ENCODE data around the gene SLC1A4. TPM values are rescaled to one million over a fixed set of nuclear protein-coding genes. Genes with fewer than 3 reads are reported as not detected.
"Not testable (repeated sequence)": the region's sequence is repeated elsewhere in the genome, so short reads cannot be mapped to it uniquely, and the experiment has no call there.

The SLC1A4 gene
- total RNA-seq, 1 donor from 2014 or later = 35.4 TPM

GRCh38 chr2:65019675-65020195 lies 30.5 kb downstream of the SLC1A4 start:
- H3K9me3 Mint-ChIP-seq = no peaks in the 10 kb centered on the region
- DNase-seq = no peak
- no peak for TF ChIP-seq CTCF (IDR thresholded peaks at IDR 0.05)
- CTCF ChIA-PET = interaction anchor here (0.9 to 1.7 kb wide), 5 partner anchors 12 to 45 kb away, joined by 3 to 4 read pairs (median 3); no protein-coding TSS in a partner anchor
- intact Hi-C loops (cut with micrococcal nuclease) = no loop called here
- H3K4me1 Mint-ChIP-seq = peaks cover 48% of the 10 kb centered on the region
- no peak overlapping the region for H3K4me3 Mint-ChIP-seq
- no peak overlapping the region for H3K27ac Mint-ChIP-seq
- no peak for ATAC-seq (ENCODE audit: low read depth)
- H3K36me3 Mint-ChIP-seq (ENCODE audit: low read depth) = peaks cover 81% of the 10 kb centered on the region
- POLR2A ChIA-PET = interaction anchor here (1.6 kb wide), 1 partner anchor 11 kb away, joined by 4 read pairs; no protein-coding TSS in a partner anchor
- no peaks in the 10 kb centered on the region for H3K27me3 Mint-ChIP-seq

- POLR2A ChIA-PET = interaction anchor here (1.6 kb wide), 1 partner anchor 11 kb away, joined by 4 read pairs; no protein-coding TSS in a partner anchor
- H3K9me3 Mint-ChIP-seq = not testable (repeated sequence)
These were observed 31.1 kb downstream of the SLC1A4 start for GRCh38 chr2:65020251-65020650.

GRCh38 chr2:65020943-65021528 lies 31.8 kb downstream of the SLC1A4 start:
- ChIA-PET POLR2A (interaction anchor here (1.5 kb wide), 1 partner anchor 103 kb away, joined by 3 read pairs; no protein-coding TSS in a partner anchor), CTCF (no interaction called here)
- intact Hi-C loops (cut with micrococcal nuclease) = no loop called here
- Mint-ChIP-seq H3K4me1 (peaks cover 51% of the 10 kb centered on the region), H3K27me3 (no peaks in the 10 kb centered on the region), H3K27ac (no peak overlapping the region), H3K4me3 (no peak overlapping the region), H3K36me3 (ENCODE audit: low read depth) (peaks cover 75% of the 10 kb centered on the region), H3K9me3 (no peaks in the 10 kb centered on the region)
- ATAC-seq (ENCODE audit: low read depth) (no peak), DNase-seq (no peak)
- no peak for TF ChIP-seq CTCF (IDR thresholded peaks at IDR 0.05)

More at GRCh38 chr2:65020251-65020650, 31.1 kb downstream of the SLC1A4 start:
- H3K4me3 Mint-ChIP-seq; H3K27ac Mint-ChIP-seq; DNase-seq; H3K27me3 Mint-ChIP-seq; ATAC-seq (ENCODE audit: low read depth); intact Hi-C loops (cut with micrococcal nuclease): not testable (repeated sequence)
- CTCF ChIA-PET = interaction anchor here (0.9 to 1.7 kb wide), 4 partner anchors 12 to 45 kb away, joined by 3 to 4 read pairs (median 3); no protein-coding TSS in a partner anchor
- H3K4me1 Mint-ChIP-seq = peaks cover 44% of the 10 kb centered on the region
- H3K36me3 Mint-ChIP-seq (ENCODE audit: low read depth) = peaks cover 77% of the 10 kb centered on the region

- H3K4me1 Mint-ChIP-seq = peaks cover 53% of the 10 kb centered on the region
- DNase-seq = no peak
- CTCF ChIA-PET = no interaction called here
- H3K27ac Mint-ChIP-seq = no peak overlapping the region
- H3K9me3 Mint-ChIP-seq = no peaks in the 10 kb centered on the region
- H3K4me3 Mint-ChIP-seq = no peak overlapping the region
- no peak for TF ChIP-seq CTCF (IDR thresholded peaks at IDR 0.05)
- POLR2A ChIA-PET = interaction anchor here (1.5 kb wide), 1 partner anchor 104 kb away, joined by 3 read pairs; no protein-coding TSS in a partner anchor
- no peak for ATAC-seq (ENCODE audit: low read depth)
- intact Hi-C loops (cut with micrococcal nuclease) = no loop called here
- H3K36me3 Mint-ChIP-seq (ENCODE audit: low read depth) = peaks cover 68% of the 10 kb centered on the region
- no peaks in the 10 kb centered on the region for H3K27me3 Mint-ChIP-seq
These were observed 32.5 kb downstream of the SLC1A4 start for GRCh38 chr2:65021709-65022108.

- Mint-ChIP-seq H3K4me3 (no peak overlapping the region), H3K4me1 (peaks cover 53% of the 10 kb centered on the region), H3K27me3 (no peaks in the 10 kb centered on the region), H3K9me3 (no peaks in the 10 kb centered on the region), H3K36me3 (ENCODE audit: low read depth) (peaks cover 66% of the 10 kb centered on the region), H3K27ac (no peak overlapping the region)
- ChIA-PET POLR2A (interaction anchor here (0.5 to 1.5 kb wide), 2 partner anchors 31 to 104 kb away, joined by 3 read pairs; no protein-coding TSS in a partner anchor), CTCF (no interaction called here)
- no peak for DNase-seq
- intact Hi-C loops (cut with micrococcal nuclease) = no loop called here
- TF ChIP-seq CTCF (IDR thresholded peaks at IDR 0.05) = no peak
- no peak for ATAC-seq (ENCODE audit: low read depth)
These were observed 33.0 kb downstream of the SLC1A4 start for GRCh38 chr2:65022189-65022588.
